Activated naive CD8-positive, alpha-beta T cell treated with anti-CD3 and anti-CD28 coated beads, Interleukin-2, amount 50 U/mL, for 16 hours (primary cell): ENCODE results near the gene HAUS1.

Experiments
- DNase-seq: peaks from one replicate; pipeline ENCODE4 v3.0.0-alpha.2; 2020; ENCODE audit warnings: low read depth, low spot score

HAUS1 gene

GRCh38 chr18:46104128-46104911 is at the start of gene HAUS1:
HAUS1 (plus strand) TSS chr18:46104385; CDS start chr18:46104412, 27 bp downstream.
- peak; percentile 59 for DNase-seq

- DNase-seq: no peak
These were observed 49.0 kb upstream of the HAUS1 start for GRCh38 chr18:46054956-46055837.

GRCh38 chr18:46055838-46056230 is 48.4 kb upstream of the HAUS1 start:
- DNase-seq: no peak

- no peak for DNase-seq
These were observed 43.8 kb upstream of the HAUS1 start for GRCh38 chr18:46060359-46060841.

- DNase-seq: no peak
These were observed 42.8 kb upstream of the HAUS1 start for GRCh38 chr18:46061387-46061786.

- DNase-seq: no peak
These were observed 42.4 kb upstream of the HAUS1 start for GRCh38 chr18:46061796-46062195.

GRCh38 chr18:46062781-46063180 is 41.4 kb upstream of the HAUS1 start:
- no peak for DNase-seq

GRCh38 chr18:46067438-46068007 is 36.7 kb upstream of the HAUS1 start:
- DNase-seq: no peak

GRCh38 chr18:46068763-46069162 is 35.4 kb upstream of the HAUS1 start:
- no peak for DNase-seq

- DNase-seq: no peak
These were observed 34.7 kb upstream of the HAUS1 start for GRCh38 chr18:46069524-46069923.

- no peak for DNase-seq
These were observed 34.0 kb upstream of the HAUS1 start for GRCh38 chr18:46070232-46070631.

- no peak for DNase-seq
These were observed 33.2 kb upstream of the HAUS1 start for GRCh38 chr18:46070815-46071652.

GRCh38 chr18:46071653-46072375 is 32.4 kb upstream of the HAUS1 start, which contains the start of gene PSTPIP2:
PSTPIP2 (minus strand) TSS chr18:46072260; CDS start chr18:46072188, 72 bp downstream.
- peak; percentile 29 for DNase-seq

- no peak for DNase-seq
These were observed 31.8 kb upstream of the HAUS1 start for GRCh38 chr18:46072376-46072867.

- DNase-seq: no peak
These were observed 31.2 kb upstream of the HAUS1 start for GRCh38 chr18:46072959-46073358.

GRCh38 chr18:46073474-46074331 is 30.5 kb upstream of the HAUS1 start:
- DNase-seq: peak; percentile 30

GRCh38 chr18:46079336-46079735 is 24.8 kb upstream of the HAUS1 start:
- no peak for DNase-seq

- no peak for DNase-seq
These were observed 24.0 kb upstream of the HAUS1 start for GRCh38 chr18:46080156-46080555.

GRCh38 chr18:46084431-46084830 is 19.8 kb upstream of the HAUS1 start:
- no peak for DNase-seq
